ENCODE data around the gene WDR7. TPM values are rescaled to one million over a fixed set of nuclear protein-coding genes. Genes with fewer than 3 reads are reported as not detected.

Gene WDR7
- total and polyA plus RNA-seq, 10 of the 15 experiments (the other 5 are each of a cell fraction or from before 2014, with no cell fraction given), result 2.8 to 16.5 (median 11.7) TPM

DNA sequence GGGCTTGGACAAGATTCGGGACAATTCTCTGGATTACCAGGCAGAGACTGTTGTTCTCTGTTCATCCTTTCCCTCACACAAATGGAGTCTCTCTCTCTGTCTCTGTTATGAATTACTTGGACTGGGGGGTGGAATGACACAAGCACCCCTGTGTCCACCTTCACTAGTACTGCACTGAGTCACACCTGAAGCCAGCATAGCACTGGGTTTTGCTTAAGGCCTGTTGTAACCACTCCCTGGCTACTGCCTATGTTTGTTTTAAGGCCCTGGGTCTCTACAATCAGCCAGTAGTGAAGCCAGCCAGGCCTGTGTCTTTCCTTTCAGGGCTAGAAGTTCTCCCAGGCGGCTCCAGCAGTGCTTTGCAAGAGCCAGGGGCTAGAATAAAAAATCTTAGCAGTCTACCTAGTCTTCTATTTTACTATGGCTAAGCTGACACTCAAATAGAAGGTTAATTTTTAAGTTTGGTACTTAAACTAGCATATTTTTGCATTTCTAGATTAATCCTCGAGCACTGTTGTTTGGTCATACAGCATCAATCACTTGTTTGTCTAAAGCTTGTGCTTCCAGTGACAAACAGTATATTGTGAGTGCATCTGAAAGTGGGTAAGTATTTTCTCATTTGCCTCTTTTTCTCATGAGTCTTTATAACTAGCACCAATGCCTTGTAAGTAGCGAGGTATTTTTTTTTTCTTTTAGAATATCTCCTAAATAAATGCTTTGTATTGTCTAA lies 27.8 kb downstream of the WDR7 start:
- H4K20me1 ChIP-seq (ENCODE audit: control insufficient read depth, insufficient read depth), result no peaks in the 10 kb centered on the region
- ATAC-seq (no peak), DNase-seq (ENCODE audit: low read depth, low spot score) (no peak), FAIRE-seq (no peak)
- H3K9me3 ChIP-seq (replicated peaks; ENCODE audit: control insufficient read depth, insufficient read depth, low read length), result no peaks in the 10 kb centered on the region
- RAD21 ChIA-PET (ENCODE audit: unreplicated experiment), result no interaction called here
- no peak overlapping the region for H3K27ac ChIP-seq (ENCODE audit: control insufficient read depth, insufficient read depth)
- CTCF ChIA-PET, result interaction anchor here (1.2 to 1.4 kb wide), 2 partner anchors 22 to 25 kb away, joined by 3 read pairs; no protein-coding TSS in a partner anchor
- H3K79me2 ChIP-seq (ENCODE audit: control insufficient read depth, insufficient read depth, low read length), result no peaks in the 10 kb centered on the region
- no peaks in the 10 kb centered on the region for H3K4me1 ChIP-seq (ENCODE audit: control insufficient read depth, insufficient read depth, low read length)
- H2AFZ ChIP-seq (ENCODE audit: control insufficient read depth, low read depth, low read length), result no peak overlapping the region
- no peaks in the 10 kb centered on the region; a peak in 1 of 4 replicates for H3K36me3 ChIP-seq (ENCODE audit: control insufficient read depth in 2 of 2, insufficient read depth in 2 of 2, low read length in 1 of 2)
- no peak overlapping the region for H3K9ac ChIP-seq (ENCODE audit: control insufficient read depth, insufficient read depth, low read length)
- BruUV-seq (replicated peaks), result no TSS peak
- no peaks in the 10 kb centered on the region for H3K27me3 ChIP-seq (replicated peaks in 1 of 2; ENCODE audit: control insufficient read depth in 2 of 2, insufficient read depth in 2 of 2, low read length in 1 of 2)
- SMC1A ChIA-PET (ENCODE audit: uncharacterized antibody, unreplicated experiment), result no interaction called here
- TF ChIP-seq SREBF2 (IDR thresholded peaks at IDR 0.05; ENCODE audit: low read length) (no peak), KDM1A (IDR thresholded peaks at IDR 0.05; ENCODE audit: borderline replicate concordance) (no peak), IKZF2 (IDR thresholded peaks at IDR 0.05) (no peak)
- TF ChIP-seq, protein P1, sequence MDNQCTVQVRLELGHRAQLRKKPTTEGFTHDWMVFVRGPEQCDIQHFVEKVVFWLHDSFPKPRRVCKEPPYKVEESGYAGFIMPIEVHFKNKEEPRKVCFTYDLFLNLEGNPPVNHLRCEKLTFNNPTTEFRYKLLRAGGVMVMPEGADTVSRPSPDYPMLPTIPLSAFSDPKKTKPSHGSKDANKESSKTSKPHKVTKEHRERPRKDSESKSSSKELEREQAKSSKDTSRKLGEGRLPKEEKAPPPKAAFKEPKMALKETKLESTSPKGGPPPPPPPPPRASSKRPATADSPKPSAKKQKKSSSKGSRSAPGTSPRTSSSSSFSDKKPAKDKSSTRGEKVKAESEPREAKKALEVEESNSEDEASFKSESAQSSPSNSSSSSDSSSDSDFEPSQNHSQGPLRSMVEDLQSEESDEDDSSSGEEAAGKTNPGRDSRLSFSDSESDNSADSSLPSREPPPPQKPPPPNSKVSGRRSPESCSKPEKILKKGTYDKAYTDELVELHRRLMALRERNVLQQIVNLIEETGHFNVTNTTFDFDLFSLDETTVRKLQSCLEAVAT (IDR thresholded peaks at IDR 0.05), result no peak
- H3K4me3 ChIP-seq, result no peak overlapping the region
- POLR2A ChIA-PET, result no interaction called here
- H3K4me2 ChIP-seq (ENCODE audit: control insufficient read depth, insufficient read depth), result no peak overlapping the region
- in situ Hi-C loops (cut with MboI), result no loop called here
- WGBS (ENCODE audit: insufficient coverage, insufficient replicate concordance, low lambda C conversion rate, missing lambda C conversion rate), result 97% methylated on average over 4 of the region's 4 CpGs
- intact Hi-C loops (cut with micrococcal nuclease; ENCODE audit: unreplicated experiment), result no loop called here

DNA sequence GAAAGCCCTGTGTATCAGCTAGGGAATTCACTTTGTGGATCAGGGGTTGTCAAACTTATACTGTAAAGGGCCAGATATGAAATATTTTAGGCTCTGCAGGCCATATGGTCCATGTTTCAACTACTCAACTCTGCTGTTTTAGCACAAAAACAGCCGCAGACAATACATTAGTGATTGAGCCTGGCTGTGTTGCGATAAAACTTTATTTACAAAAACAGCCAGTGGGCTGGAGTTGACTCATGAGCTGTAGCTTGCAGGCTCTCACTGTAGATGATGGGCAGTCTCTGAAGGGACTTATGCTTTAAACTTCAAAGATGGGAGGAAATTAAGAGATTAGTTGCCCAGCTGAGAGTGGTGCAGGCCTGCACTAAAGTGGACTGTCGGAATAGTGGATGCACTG lies 33.1 kb downstream of the WDR7 start:
- Histone ChIP-seq H3K27ac (ENCODE audit: control insufficient read depth, insufficient read depth) (no peak overlapping the region), H3K4me3 (no peak overlapping the region), H2AFZ (ENCODE audit: control insufficient read depth, low read depth, low read length) (no peak overlapping the region), H3K9me3 (replicated peaks; ENCODE audit: control insufficient read depth, insufficient read depth, low read length) (no peaks in the 10 kb centered on the region), H3K27me3 (replicated peaks in 1 of 2; ENCODE audit: control insufficient read depth in 2 of 2, insufficient read depth in 2 of 2, low read length in 1 of 2) (no peaks in the 10 kb centered on the region), H3K4me2 (ENCODE audit: control insufficient read depth, insufficient read depth) (no peak overlapping the region), H3K4me1 (ENCODE audit: control insufficient read depth, insufficient read depth, low read length) (no peaks in the 10 kb centered on the region), H3K9ac (ENCODE audit: control insufficient read depth, insufficient read depth, low read length) (no peak overlapping the region), H3K79me2 (ENCODE audit: control insufficient read depth, insufficient read depth, low read length) (no peaks in the 10 kb centered on the region), H4K20me1 (ENCODE audit: control insufficient read depth, insufficient read depth) (no peaks in the 10 kb centered on the region), H3K36me3 (ENCODE audit: control insufficient read depth in 2 of 2, insufficient read depth in 2 of 2, low read length in 1 of 2) (no peaks in the 10 kb centered on the region; a peak in 1 of 4 replicates)
- intact Hi-C loops (cut with micrococcal nuclease; ENCODE audit: unreplicated experiment), result no loop called here
- ChIA-PET POLR2A (no interaction called here), RAD21 (ENCODE audit: unreplicated experiment) (no interaction called here), SMC1A (ENCODE audit: uncharacterized antibody, unreplicated experiment) (no interaction called here), CTCF (interaction anchor here (0.5 to 3.6 kb wide), 3 partner anchors 19 to 136 kb away, joined by 3 to 15 read pairs (median 12); no protein-coding TSS in a partner anchor)
- ATAC-seq (no peak), FAIRE-seq (no peak), DNase-seq (ENCODE audit: low read depth, low spot score) (no peak)
- no TSS peak for BruUV-seq (replicated peaks)
- 93% methylated on average over 3 of the region's 3 CpGs for WGBS (ENCODE audit: insufficient coverage, insufficient replicate concordance, low lambda C conversion rate, missing lambda C conversion rate)
- in situ Hi-C loops (cut with MboI), result no loop called here
- TF ChIP-seq POLR2AphosphoS2 (IDR thresholded peaks at IDR 0.05; ENCODE audit: low read depth, low read length), result no peak
- no peak for TF ChIP-seq TCF3 (IDR thresholded peaks at IDR 0.05; ENCODE audit: borderline replicate concordance, insufficient read depth, low read depth, low read length)
- no peak for TF ChIP-seq EGR1 (IDR thresholded peaks at IDR 0.05; ENCODE audit: borderline replicate concordance in 1 of 2, low read depth in 2 of 2, low read length in 2 of 2)
- no peak for TF ChIP-seq ZNF384 (IDR thresholded peaks at IDR 0.05; ENCODE audit: borderline replicate concordance, low read depth, low read length)
- TF ChIP-seq, protein P2, sequence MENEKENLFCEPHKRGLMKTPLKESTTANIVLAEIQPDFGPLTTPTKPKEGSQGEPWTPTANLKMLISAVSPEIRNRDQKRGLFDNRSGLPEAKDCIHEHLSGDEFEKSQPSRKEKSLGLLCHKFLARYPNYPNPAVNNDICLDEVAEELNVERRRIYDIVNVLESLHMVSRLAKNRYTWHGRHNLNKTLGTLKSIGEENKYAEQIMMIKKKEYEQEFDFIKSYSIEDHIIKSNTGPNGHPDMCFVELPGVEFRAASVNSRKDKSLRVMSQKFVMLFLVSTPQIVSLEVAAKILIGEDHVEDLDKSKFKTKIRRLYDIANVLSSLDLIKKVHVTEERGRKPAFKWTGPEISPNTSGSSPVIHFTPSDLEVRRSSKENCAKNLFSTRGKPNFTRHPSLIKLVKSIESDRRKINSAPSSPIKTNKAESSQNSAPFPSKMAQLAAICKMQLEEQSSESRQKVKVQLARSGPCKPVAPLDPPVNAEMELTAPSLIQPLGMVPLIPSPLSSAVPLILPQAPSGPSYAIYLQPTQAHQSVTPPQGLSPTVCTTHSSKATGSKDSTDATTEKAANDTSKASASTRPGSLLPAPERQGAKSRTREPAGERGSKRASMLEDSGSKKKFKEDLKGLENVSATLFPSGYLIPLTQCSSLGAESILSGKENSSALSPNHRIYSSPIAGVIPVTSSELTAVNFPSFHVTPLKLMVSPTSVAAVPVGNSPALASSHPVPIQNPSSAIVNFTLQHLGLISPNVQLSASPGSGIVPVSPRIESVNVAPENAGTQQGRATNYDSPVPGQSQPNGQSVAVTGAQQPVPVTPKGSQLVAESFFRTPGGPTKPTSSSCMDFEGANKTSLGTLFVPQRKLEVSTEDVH (IDR thresholded peaks at IDR 0.05; ENCODE audit: low read depth, partially characterized antibody), result no peak
- TF ChIP-seq ZBED1 (IDR thresholded peaks at IDR 0.05; ENCODE audit: borderline replicate concordance), result no peak
- TF ChIP-seq MEF2B (IDR thresholded peaks at IDR 0.05; ENCODE audit: partially characterized antibody, poor library complexity, severe bottlenecking), result no peak
